Epithelial cell of esophagus (primary cell): ENCODE measurements around the gene MYH11.

ENCODE experiments used
- DNase-seq: peaks from one replicate; pipeline ENCODE4 v3.0.0; 2010; ENCODE audit warnings: low read depth
- H3K4me3 ChIP-seq: 2 replicates; pipeline ENCODE4 v1.5.1; 2011; ENCODE audit warnings: mild to moderate bottlenecking, low read length, control low read depth
- CTCF ChIP-seq: IDR thresholded peaks from 2 replicates; pipeline ENCODE4 v1.5.1; 2011; ENCODE audit warnings: low read depth, mild to moderate bottlenecking, low read length, control low read depth, inconsistent platforms; ENCODE audit not compliant: insufficient read depth; ENCODE audit errors: missing control alignments

The MYH11 gene

GRCh38 chr16:15748654-15749053 lies 108.2 kb downstream of the MYH11 start:
- TF ChIP-seq CTCF = no peak
- no peak for DNase-seq
- no peak overlapping the region for H3K4me3 ChIP-seq

DNA sequence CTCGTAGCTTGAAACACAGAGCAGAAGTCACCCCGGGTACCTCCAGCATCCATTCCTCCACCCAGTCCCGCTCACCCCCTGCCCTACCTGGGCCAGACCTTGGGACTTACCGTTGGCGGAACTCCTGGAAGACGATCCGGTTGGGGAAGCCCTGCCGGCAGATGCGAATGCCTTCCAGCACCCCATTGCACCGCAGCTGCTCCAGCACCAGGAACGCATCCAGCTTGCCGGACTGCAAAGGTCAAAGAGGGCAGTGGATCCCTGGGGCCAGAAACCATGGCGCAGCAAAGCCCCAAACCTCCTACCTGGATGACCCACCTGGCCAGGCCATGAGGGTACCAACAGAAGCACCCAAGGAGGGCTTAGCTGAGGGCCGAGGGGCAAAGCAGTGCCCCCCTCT lies 108.9 kb downstream of the MYH11 start:
- no peak overlapping the region for H3K4me3 ChIP-seq
- TF ChIP-seq CTCF = no peak
- DNase-seq = no peak

DNA sequence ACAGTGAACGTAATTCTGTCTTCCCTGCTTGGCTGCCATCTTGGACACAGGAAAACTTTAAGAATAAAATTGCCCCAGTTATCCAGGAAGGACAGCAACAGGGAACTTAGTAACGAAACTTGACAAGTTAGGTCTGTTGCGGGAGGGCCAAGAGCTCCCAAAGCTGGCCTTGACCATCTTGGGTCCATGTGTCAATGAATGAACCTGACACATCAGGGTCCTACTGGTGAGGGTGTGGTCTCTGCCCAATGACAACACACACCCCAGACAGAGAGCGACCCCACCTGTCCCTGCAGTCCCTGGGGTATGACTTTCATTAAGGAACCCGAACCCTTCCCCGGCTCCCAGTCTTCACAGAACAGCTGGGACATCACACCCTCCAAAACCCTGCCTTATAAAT lies 110.5 kb downstream of the MYH11 start:
- no peak for TF ChIP-seq CTCF
- DNase-seq = no peak
- no peak overlapping the region for H3K4me3 ChIP-seq

DNA sequence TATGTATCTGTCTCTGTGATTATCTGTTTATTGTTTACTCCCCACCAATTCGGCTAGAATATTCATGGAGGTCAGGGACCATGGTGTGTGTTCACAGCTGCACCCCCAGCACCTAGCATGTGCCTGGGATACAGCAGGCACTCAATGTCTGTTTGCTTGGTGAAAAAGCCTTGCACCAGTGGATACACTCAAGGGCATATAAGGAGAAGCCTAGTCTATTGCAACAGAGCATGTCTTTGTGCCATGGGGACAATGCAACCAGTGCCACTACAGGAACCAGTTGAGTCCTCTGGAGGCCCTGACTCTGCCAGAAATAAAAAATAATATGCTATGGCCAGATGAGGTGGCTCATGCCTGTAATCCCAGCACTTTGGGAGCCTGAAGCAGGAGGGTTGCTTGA lies 113.2 kb downstream of the MYH11 start:
- no peak for TF ChIP-seq CTCF
- H3K4me3 ChIP-seq = no peak overlapping the region
- DNase-seq = no peak

GRCh38 chr16:15742716-15743115 lies 114.1 kb downstream of the MYH11 start:
- no peak for DNase-seq

GRCh38 chr16:15741207-15741871 lies 115.5 kb downstream of the MYH11 start:
- TF ChIP-seq CTCF = no peak
- H3K4me3 ChIP-seq = no peak overlapping the region
- no peak for DNase-seq

More at GRCh38 chr16:15742716-15743115, 114.1 kb downstream of the MYH11 start:
- TF ChIP-seq CTCF = no peak
- no peak overlapping the region for H3K4me3 ChIP-seq

DNA sequence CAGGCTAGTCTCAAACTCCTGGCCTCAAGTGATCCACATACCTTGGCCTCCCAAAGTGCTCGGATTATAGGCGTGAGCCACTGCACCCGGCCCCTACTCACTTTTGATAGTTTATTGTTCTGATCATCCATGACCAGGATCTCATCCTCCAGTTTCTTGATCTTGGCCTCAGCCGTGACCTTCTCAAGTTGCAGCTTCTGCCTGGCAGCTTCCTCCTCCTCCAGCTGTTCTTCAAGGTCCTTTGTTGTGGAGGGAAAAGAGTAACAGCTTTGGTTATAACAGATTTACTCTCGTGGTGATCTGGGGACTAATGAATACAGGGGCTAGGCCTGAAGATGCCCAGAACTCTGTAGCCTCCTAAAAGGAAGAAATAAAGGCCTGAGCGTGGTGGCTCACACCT lies 116.9 kb downstream of the MYH11 start:
- H3K4me3 ChIP-seq = no peak overlapping the region
- no peak for DNase-seq
- no peak for TF ChIP-seq CTCF
